HuH-7 (cell line): ENCODE data around the gene SMAD5.

Experiments
- DNase-seq: peaks from one replicate; pipeline ENCODE4 v3.0.0; 2011; ENCODE audit warnings: low spot score

The SMAD5 gene

GRCh38 chr5:136155761-136156160 is 23.1 kb downstream of the SMAD5 start:
- DNase-seq, result no peak

GRCh38 chr5:136157514-136157913 is 24.9 kb downstream of the SMAD5 start:
- DNase-seq, result no peak

GRCh38 chr5:136159457-136159856 is 26.8 kb downstream of the SMAD5 start:
- no peak for DNase-seq

DNA sequence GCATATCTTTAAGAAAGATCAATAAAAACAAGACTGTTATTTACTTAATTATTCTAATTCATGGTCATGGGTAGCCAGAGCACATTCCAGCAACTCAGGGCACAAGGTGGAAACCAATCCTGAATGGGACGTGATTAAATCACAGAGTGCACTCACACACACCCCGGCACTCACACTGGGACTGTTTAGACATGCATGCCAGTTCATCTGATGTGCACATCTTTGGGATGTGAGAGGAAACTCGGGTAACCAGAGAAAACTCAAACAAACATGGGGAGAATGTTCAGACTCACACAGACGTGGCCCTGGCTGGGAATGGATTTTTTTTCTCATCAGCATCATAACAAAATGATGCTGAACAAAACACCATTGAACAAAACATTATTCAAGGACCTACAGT is 29.4 kb downstream of the SMAD5 start:
- DNase-seq, result no peak

DNA sequence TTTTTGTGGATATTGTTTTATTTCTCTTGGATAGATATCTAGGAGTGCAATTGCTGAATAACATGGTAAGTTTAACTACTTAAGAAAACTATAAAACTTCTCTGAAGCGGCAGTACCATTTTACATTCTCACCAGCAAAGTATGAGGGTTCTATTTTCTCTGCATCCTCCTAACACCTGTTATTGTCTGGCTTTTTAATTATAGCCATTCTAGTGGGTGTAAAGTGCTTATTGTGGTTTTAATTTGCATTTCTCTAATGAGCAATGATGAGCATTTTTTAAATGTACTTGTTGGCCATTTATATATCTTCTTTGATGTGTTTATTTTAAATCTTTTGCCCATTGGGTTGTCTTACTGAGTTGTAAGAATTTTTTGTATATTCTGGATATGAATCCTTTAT is 31.6 kb downstream of the SMAD5 start:
- no peak for DNase-seq

GRCh38 chr5:136166909-136167308 is 34.3 kb downstream of the SMAD5 start:
- DNase-seq, result no peak

DNA sequence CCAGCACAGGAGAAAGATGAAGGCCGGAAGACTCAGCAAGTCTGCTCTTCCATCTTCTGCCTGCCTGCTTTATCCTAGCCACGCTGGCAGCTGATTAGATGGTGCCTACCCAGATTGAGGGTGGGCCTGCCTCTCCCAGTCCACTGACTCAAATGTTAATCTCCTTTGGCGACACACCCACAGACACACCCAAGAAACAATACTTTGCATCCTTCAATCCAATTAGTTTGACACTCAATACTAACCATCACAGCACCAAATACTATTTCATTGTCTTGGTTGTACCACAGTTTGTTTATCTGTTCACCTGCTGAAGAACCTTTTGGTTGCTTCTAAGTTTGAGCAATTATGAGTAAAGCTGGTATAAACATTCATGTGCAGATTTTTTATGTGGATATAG is 36.6 kb downstream of the SMAD5 start:
- DNase-seq, result no peak

DNA sequence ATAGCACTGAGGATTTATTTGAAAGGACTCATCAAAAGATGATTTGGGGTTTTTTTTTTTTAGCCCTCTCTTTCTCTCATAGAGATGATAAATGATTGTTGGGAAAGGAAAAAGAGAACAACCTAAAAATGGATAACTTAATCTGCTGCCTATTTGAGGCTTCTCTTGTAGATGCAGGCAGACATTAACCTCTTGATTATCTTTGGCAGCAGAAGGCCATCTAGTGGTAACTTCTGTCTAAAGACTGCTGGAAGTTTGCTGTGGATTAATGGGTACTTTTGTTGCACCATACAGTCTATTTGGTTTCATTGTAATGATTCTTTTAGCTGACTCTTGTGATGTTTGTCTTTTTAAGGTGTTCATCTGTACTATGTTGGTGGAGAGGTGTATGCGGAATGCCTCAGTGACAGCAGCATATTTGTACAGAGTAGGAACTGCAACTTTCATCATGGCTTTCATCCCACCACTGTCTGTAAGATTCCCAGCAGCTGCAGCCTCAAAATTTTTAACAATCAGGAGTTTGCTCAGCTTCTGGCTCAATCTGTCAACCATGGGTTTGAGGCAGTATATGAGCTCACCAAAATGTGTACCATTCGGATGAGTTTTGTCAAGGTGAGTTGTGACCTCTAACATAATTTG is 41.5 kb downstream of the SMAD5 start:
- no peak for DNase-seq

- DNase-seq, result no peak
These were observed 50.0 kb downstream of the SMAD5 start for GRCh38 chr5:136182618-136183017.

DNA sequence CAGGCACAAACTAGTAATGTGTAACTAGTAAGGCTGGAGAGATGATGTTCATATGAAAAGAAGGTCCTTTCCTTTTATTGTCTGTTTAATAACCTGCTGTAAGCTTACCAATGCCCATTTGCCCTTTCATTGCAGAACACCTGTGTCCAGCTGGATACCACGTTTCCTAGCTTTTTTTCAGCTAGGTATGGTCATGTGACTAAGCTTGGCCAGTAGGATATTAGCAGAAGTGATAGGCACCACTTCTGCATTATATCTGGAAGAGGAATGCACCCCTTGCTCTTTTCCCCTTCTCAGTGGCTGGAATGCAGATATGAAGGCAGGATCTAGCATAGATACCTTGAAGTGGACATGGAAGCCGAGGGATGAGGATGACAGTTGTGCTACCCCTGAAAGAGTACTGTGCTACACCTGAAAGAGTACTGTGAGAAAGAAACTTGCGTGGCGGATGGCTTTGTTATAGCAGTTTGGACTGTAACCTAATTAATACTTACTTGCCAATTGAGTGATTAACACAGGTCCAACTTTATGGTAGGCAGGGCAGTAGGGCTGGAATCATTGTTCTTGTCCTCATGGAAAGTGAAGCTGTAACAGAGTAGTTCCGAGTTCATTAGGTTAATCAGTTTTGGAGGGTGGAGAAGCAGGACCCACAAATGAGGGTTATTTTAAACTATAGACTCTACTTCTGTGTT is 53.5 kb downstream of the SMAD5 start:
- DNase-seq, result no peak

DNA sequence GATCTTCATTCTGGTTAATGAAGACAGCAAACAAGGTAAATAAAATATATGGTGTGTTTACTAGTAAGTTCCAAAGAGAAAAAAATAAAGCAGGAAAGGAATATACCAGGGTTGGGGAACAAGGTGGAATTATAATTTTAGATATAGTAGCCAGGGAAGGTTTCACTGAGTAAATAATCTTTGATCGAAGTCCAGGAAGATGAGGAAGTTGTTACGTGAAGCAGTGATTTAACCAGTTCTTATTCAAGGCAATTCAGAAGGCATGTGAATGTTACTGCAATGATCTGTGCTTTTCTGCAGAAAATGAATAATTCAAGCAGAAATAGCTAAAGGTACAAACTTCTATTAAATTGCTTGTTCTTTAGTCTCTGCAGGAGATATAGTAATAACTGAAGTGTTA is 54.2 kb downstream of the SMAD5 start:
- DNase-seq, result no peak

DNA sequence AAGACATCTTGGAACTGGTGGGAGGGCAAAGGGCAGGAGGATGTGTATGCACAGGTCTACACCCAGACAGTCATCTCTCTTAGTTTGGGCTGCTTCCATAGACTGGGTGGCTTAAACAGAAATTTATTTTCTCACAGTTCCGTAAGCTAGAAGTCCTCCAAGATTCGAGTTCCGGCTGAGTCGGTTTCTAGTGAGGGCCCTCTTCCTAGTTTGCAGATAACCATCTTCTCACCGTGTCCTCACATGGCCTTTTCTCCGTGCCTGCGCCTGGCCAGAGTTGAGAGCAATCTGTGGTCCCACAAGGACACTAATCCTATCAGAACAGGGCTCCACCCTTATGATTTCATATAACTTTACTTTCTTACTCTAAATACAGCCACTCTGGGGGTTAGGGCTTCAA is 56.2 kb downstream of the SMAD5 start:
- no peak for DNase-seq

DNA sequence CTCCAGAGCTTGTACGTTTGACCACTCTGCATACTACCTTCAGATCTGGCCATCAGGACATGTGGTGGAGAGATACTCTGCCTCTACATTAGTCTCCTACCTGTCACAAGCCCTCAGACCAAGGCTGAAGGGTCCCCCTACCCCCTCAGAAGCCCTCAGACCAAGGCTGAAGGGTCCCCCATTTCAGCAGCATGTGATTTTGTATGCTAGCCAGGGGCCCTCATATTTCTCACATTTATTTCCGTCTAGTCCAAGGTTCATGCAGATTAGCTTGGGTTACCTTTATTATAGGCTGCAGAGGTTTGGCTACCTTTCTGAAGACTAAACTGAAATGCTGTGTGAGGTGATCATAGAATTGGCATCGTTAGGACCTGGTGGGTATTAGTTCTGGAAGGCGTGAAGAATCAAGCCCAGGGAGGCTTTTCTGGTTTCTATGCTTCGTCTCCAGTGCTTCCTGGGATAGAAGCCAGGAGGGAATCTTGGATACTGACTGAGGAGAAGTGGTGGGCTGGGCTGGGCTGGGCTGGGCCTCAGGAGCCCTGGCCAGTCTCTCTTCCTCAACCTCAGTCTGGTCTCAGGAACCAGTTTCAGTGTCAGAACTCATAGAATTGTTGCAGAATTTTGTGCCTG is 57.6 kb downstream of the SMAD5 start:
- no peak for DNase-seq

DNA sequence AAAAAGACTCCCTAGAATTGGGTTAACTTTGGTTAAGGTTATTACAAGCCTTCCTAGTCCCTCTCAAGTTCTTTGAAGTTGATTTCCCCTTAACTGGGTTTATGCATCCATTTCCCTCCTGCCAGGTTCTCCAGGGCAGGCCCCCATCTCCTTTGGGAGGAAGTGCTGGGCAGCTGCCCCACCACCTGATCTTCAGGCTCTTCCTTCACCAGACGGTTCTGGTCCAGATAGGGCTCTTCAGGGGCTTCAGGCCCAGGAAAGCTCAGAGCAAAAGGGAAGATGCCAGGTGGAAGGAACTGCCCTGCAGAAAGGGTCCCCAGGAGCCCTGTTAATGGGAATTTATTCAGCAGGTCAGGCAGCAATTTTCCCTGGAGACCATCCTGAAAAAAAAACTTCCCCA is 58.3 kb downstream of the SMAD5 start:
- DNase-seq, result no peak

DNA sequence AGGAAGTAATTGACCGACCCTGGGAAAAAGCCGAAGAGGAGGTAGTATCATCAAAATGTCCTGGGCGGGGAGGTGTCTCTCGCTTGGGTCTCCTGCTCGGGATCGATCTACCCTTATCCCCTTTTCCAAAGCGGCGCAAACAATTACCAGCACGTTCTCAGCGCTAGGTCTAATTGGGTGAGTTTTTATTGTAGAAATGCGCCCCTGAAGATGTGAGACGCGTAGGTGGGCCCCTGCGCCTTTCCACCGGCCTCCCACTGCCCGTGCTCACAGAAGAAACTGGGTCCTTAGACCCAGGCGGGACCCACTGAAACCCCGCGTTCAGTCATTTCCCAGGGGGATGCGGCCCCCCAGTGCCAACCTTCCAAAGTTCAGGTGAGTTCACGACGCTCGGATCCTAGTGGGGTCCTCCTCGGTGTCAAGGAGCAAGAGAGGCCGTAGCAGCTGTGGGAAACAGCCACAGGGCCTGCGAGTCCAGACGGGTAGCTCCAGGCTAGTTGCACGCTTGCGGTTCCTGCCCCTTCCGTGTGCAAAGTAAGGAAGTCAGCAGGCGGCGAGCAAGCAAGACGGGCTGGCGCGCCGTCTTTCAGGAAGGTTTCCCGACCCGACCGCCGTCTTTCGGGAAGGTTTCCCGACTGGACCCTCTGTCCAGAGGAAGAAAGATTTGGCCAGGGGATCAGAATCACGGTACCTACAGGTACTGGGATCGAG is 58.8 kb downstream of the SMAD5 start:
- DNase-seq, result no peak

- peak; percentile 35 for DNase-seq
These were observed 59.4 kb downstream of the SMAD5 start for GRCh38 chr5:136192015-136192525.

DNA sequence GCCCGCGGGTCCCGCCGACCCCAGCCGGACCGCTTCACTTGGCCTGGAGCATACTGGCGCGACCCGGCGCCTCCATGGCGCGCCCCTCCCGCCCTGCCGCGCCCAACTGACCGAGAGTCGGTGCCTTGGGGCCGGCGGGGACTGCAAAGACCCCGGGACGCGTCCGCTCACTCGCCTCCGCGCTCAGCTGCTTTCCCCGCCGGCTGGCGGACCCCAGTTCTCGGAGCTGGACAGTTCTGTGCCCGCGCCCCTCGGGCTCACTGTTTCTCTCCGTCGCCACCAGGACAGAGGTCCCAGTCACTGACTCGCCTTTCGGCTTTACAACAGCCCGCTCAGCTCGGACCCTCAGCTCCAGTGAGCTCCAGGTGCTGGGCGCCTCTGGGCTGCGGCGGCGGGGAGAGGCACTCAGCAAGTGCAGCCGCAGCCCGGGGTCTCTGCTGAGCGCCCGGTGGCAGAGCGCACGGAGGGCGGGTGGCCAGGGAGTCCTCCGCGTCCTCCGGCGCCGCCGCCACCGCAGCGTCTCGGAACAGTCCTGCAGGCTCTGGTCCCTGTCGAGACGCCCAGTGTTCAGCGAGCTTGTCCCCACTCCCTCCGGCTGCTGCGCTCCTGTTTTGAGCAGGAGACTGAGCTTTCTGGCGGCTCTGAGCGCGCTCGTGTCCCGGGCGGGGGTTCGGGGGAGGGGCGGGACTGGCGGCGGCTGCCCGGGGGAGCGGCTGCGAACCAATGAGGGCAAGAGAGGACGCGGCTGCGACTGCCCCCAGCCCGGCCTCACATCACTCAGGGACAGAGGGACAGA is 60.1 kb downstream of the SMAD5 start, which contains the start of gene SMIM32:
Gene SMIM32 (minus strand): TSS at position 637 of the 796 bp plus-strand sequence. CDS start 638 bp downstream, outside the sequence.
- DNase-seq, result peak; percentile 61

DNA sequence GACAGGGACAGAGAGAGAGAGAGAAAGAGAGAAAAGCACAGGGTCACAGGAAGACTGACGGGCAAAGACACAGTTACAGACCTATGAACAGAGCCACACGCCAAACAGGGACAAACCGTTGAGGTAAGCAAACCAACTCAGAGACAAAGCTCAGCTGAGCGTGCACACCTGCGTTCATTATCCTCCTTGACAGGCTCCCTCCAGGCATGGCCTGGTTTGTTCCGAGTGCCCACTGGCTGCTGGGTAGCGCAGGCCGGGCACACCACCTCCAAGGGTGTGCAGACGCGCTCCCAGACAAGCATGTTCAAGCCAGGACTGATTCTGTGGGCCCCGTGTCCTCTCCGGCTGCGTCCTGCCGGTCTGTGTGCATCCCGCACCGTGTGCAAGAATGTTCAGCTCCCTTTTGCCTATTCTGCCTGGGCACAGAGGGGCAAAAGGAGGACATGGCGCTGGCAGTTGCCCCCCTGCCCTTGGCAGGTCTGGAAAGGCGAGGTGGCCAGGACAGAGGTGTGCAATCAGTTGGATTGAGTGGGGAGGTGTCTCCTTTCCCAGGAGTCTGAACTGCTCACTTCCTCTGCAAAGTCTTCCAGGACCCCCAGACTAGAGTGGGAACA is 60.8 kb downstream of the SMAD5 start:
- no peak for DNase-seq

DNA sequence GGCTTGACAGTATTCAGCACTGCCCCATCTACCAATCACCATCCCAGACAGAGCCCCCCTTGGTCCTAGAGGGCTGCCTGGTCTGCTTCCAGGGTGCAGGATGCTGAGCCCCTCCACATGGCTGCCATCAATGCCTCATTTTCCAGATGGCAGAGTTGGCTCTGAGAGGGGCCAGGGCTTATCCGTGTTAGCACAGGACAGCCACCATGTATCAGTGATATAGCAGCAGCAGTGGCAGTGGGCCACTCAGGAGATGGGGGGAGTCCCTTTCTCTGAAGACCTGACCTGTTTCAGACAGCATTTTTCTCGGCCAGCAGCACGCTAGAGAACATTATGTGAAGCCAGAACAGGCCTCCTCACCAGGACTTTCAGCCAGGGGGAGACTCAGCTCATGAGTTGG is 61.9 kb downstream of the SMAD5 start:
- DNase-seq, result no peak

- no peak for DNase-seq
These were observed 63.6 kb downstream of the SMAD5 start for GRCh38 chr5:136195971-136196820.
